Neural cell (in vitro differentiated cells): ENCODE results near the gene SLX4IP. TPM values are rescaled to one million over a fixed set of nuclear protein-coding genes. Genes with fewer than 3 reads are reported as not detected.

Source experiments
- H2AFZ ChIP-seq: fragments of 200-600, 300-800 bp; sonication (generic), shearing (Covaris generic); 2 replicates; pipeline ENCODE4 v1.6.0; 2014; ENCODE audit warnings: low read depth, mild to moderate bottlenecking, antibody characterized with exemption, low read length, moderate library complexity
- H3F3A ChIP-seq: fragments of 200-600 bp; shearing (Covaris generic); 2 replicates; pipeline ENCODE4 v1.6.1; 2016; ENCODE audit warnings: mild to moderate bottlenecking, moderate library complexity, mixed read lengths, antibody characterized with exemption, low read length; ENCODE audit not compliant: insufficient read depth, poor library complexity, severe bottlenecking
- H3K27ac ChIP-seq: fragments of 200-600, 300-800 bp; sonication (generic), shearing (Covaris generic); 2 replicates; pipeline ENCODE4 v1.5.1; 2014; ENCODE audit warnings: mild to moderate bottlenecking, low read length, moderate library complexity
- H3K27me3 ChIP-seq: fragments of 300-800, 200-600 bp; sonication (generic), shearing (Covaris generic); 2 replicates; pipeline ENCODE4 v1.6.0; 2014; ENCODE audit warnings: mild to moderate bottlenecking, low read depth, low read length, moderate library complexity; ENCODE audit not compliant: insufficient read depth
- H3K36me3 ChIP-seq: fragments of 300-800, 200-600 bp; sonication (generic), shearing (Covaris generic); 2 replicates; pipeline ENCODE4 v1.5.1; 2014; ENCODE audit warnings: mild to moderate bottlenecking, antibody characterized with exemption, low read length, moderate library complexity; ENCODE audit not compliant: insufficient read depth
- H3K4me2 ChIP-seq: fragments of 300-800, 200-600 bp; sonication (generic), shearing (Covaris generic); 2 replicates; pipeline ENCODE4 v1.6.0; 2014; ENCODE audit warnings: mild to moderate bottlenecking, low read length
- H3K4me3 ChIP-seq: fragments of 300-800, 200-600 bp; sonication (generic), shearing (Covaris generic); 2 replicates; pipeline ENCODE4 v1.5.1; 2014; ENCODE audit warnings: mild to moderate bottlenecking, low read length, moderate library complexity
- H3K79me2 ChIP-seq: fragments of 200-600 bp; shearing (Covaris generic); replicated peaks from 2 replicates; pipeline ENCODE4 v1.6.0; 2014; ENCODE audit warnings: mild to moderate bottlenecking, low read length, moderate library complexity; ENCODE audit not compliant: insufficient read depth
- H3K9ac ChIP-seq: fragments of 300-800, 200-600 bp; sonication (generic), shearing (Covaris generic); 2 replicates; pipeline ENCODE4 v1.6.1; 2016; ENCODE audit warnings: mild to moderate bottlenecking, low read length, mixed read lengths
- H3K9me2 ChIP-seq: fragments of 200-600 bp; shearing (Covaris generic); 2 replicates; pipeline ENCODE4 v1.6.1; 2016; ENCODE audit warnings: mild to moderate bottlenecking, low read length, mixed read lengths; ENCODE audit not compliant: insufficient read depth
- H3K9me3 ChIP-seq: fragments of 200-600, 300-800 bp; sonication (generic), shearing (Covaris generic); 2 replicates; pipeline ENCODE4 v1.6.1; 2016; ENCODE audit warnings: mild to moderate bottlenecking, mixed run types, low read length, moderate library complexity, mixed read lengths
- H4K20me1 ChIP-seq: fragments of 200-600 bp; shearing (Covaris generic); 2 replicates; pipeline ENCODE4 v1.6.1; 2016; ENCODE audit warnings: mild to moderate bottlenecking, mixed run types; ENCODE audit not compliant: insufficient read depth
- EP300 ChIP-seq: fragments of 450-650 bp; conservative IDR thresholded peaks from 2 replicates; pipeline ENCODE4 v1.6.1; 2014; ENCODE audit warnings: antibody characterized with exemption, mild to moderate bottlenecking, moderate library complexity; ENCODE audit not compliant: poor library complexity, severe bottlenecking
- EZH2 ChIP-seq: fragments of 200-600, 300-800 bp; shearing (Covaris generic), sonication (generic); IDR thresholded peaks from 2 replicates; pipeline ENCODE4 v1.6.1; 2014; ENCODE audit warnings: antibody characterized with exemption, low read length, borderline replicate concordance, mild to moderate bottlenecking; ENCODE audit not compliant: insufficient read depth, poor library complexity, severe bottlenecking
- MXI1 ChIP-seq: fragments of 450-650 bp; conservative IDR thresholded peaks from 2 replicates; pipeline ENCODE4 v1.6.1; 2014; ENCODE audit warnings: antibody characterized with exemption, mild to moderate bottlenecking; ENCODE audit not compliant: poor library complexity, severe bottlenecking
- POLR2AphosphoS5 ChIP-seq: IDR thresholded peaks from 2 replicates; pipeline ENCODE4 v1.6.1; 2012
- RAD21 ChIP-seq: fragments of 450-650 bp; conservative IDR thresholded peaks from 2 replicates; pipeline ENCODE4 v1.6.1; 2014; ENCODE audit warnings: antibody characterized with exemption, mild to moderate bottlenecking, moderate library complexity
- SMC3 ChIP-seq: fragments of 450-650 bp; conservative IDR thresholded peaks from 2 replicates; pipeline ENCODE4 v1.6.1; 2014; ENCODE audit warnings: antibody characterized with exemption, mild to moderate bottlenecking, moderate library complexity; ENCODE audit not compliant: poor library complexity
- TAF1 ChIP-seq: IDR thresholded peaks from 2 replicates; pipeline ENCODE4 v1.6.1; 2012; ENCODE audit warnings: low read depth
- polyA plus RNA-seq: library from polyadenylated mRNA; depleted of rRNA; stranded (reverse); fragments of >200 nt; gene quantifications from 2 replicates; pipeline ENCODE4 v1.2.3, GENCODE V29; 2014
- TF ChIP-seq, protein P1 (sequence below): fragments of 450-650 bp; IDR thresholded peaks from 2 replicates; pipeline ENCODE4 v1.5.1; 2014; ENCODE audit warnings: antibody characterized with exemption, mild to moderate bottlenecking, moderate library complexity; ENCODE audit not compliant: poor library complexity, severe bottlenecking
- TF ChIP-seq, protein P2 (sequence below): IDR thresholded peaks from 2 replicates; pipeline ENCODE4 v1.6.1; 2012; ENCODE audit warnings: borderline replicate concordance

Gene SLX4IP
- polyA plus RNA-seq, 1 donor from 2014 or later: 6.4 TPM

DNA sequence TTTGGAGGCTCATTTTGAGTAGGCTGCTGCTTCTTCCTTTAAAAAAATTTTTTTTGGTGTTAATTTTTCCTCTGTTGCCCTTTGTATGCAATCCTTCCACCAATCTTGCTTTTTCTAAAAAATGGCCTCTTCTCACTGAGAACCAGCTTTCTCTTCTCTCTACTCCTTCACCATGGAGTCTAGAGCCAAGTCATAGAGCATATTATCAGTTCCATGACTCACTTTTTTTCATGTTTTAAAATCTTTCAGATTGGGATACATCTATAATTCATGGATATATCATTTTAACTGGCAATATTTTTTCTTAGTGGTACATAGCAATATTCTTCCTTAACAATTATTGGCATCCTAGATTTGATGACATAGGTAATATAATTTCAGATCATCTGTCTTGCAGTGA is 62.7 kb downstream of the SLX4IP start:
- no peaks in the 10 kb centered on the region for H3F3A ChIP-seq
- no peaks in the 10 kb centered on the region for H3K9me2 ChIP-seq
- H3K9me3 ChIP-seq: no peaks in the 10 kb centered on the region
- no peak overlapping the region for H3K9ac ChIP-seq
- no peak overlapping the region for H2AFZ ChIP-seq
- H3K36me3 ChIP-seq: no peaks in the 10 kb centered on the region
- H3K79me2 ChIP-seq: peaks cover 7% of the 10 kb centered on the region
- no peak overlapping the region for H3K4me3 ChIP-seq
- no peak overlapping the region for H3K4me2 ChIP-seq
- no peaks in the 10 kb centered on the region for H4K20me1 ChIP-seq
- no peak overlapping the region for H3K27ac ChIP-seq
- TF ChIP-seq MXI1 (no peak), RAD21 (no peak), TAF1 (no peak), EP300 (no peak), SMC3 (no peak), POLR2AphosphoS5 (no peak), EZH2 (no peak)
- TF ChIP-seq, protein P1, sequence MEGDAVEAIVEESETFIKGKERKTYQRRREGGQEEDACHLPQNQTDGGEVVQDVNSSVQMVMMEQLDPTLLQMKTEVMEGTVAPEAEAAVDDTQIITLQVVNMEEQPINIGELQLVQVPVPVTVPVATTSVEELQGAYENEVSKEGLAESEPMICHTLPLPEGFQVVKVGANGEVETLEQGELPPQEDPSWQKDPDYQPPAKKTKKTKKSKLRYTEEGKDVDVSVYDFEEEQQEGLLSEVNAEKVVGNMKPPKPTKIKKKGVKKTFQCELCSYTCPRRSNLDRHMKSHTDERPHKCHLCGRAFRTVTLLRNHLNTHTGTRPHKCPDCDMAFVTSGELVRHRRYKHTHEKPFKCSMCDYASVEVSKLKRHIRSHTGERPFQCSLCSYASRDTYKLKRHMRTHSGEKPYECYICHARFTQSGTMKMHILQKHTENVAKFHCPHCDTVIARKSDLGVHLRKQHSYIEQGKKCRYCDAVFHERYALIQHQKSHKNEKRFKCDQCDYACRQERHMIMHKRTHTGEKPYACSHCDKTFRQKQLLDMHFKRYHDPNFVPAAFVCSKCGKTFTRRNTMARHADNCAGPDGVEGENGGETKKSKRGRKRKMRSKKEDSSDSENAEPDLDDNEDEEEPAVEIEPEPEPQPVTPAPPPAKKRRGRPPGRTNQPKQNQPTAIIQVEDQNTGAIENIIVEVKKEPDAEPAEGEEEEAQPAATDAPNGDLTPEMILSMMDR: no peak
- TF ChIP-seq, protein P2, sequence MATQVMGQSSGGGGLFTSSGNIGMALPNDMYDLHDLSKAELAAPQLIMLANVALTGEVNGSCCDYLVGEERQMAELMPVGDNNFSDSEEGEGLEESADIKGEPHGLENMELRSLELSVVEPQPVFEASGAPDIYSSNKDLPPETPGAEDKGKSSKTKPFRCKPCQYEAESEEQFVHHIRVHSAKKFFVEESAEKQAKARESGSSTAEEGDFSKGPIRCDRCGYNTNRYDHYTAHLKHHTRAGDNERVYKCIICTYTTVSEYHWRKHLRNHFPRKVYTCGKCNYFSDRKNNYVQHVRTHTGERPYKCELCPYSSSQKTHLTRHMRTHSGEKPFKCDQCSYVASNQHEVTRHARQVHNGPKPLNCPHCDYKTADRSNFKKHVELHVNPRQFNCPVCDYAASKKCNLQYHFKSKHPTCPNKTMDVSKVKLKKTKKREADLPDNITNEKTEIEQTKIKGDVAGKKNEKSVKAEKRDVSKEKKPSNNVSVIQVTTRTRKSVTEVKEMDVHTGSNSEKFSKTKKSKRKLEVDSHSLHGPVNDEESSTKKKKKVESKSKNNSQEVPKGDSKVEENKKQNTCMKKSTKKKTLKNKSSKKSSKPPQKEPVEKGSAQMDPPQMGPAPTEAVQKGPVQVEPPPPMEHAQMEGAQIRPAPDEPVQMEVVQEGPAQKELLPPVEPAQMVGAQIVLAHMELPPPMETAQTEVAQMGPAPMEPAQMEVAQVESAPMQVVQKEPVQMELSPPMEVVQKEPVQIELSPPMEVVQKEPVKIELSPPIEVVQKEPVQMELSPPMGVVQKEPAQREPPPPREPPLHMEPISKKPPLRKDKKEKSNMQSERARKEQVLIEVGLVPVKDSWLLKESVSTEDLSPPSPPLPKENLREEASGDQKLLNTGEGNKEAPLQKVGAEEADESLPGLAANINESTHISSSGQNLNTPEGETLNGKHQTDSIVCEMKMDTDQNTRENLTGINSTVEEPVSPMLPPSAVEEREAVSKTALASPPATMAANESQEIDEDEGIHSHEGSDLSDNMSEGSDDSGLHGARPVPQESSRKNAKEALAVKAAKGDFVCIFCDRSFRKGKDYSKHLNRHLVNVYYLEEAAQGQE: no peak
- H3K27me3 ChIP-seq: no peaks in the 10 kb centered on the region

DNA sequence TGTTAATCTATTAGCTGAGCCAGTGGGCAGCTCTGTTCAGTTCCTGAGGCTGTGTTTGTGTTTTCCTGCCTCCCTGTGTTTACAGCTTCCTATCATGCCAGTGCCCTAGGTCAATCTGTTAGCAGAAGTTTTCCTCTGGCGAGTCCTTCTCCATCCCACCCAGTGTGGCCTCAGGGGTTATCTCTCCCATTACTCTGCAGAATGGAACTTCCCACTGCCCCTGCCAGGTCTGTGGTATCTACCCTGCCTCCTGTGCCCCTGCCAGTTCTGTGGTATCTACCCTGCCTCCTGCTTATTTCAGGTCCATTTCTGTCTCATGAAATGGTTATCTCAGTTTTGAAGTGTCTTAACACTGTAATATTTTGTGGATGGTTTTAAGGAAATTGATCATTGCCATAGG is 63.1 kb downstream of the SLX4IP start:
- Histone ChIP-seq H4K20me1 (no peaks in the 10 kb centered on the region), H3K27me3 (no peaks in the 10 kb centered on the region), H3K36me3 (no peaks in the 10 kb centered on the region), H3K9me3 (no peaks in the 10 kb centered on the region), H3K4me2 (no peak overlapping the region), H3K4me3 (no peak overlapping the region), H3K79me2 (peaks cover 7% of the 10 kb centered on the region), H3K9me2 (no peaks in the 10 kb centered on the region), H3K27ac (no peak overlapping the region), H3K9ac (no peak overlapping the region), H2AFZ (no peak overlapping the region), H3F3A (no peaks in the 10 kb centered on the region)
- TF ChIP-seq MXI1 (no peak), SMC3 (no peak), EZH2 (no peak), RAD21 (no peak), POLR2AphosphoS5 (no peak), EP300 (no peak), TAF1 (no peak)
- TF ChIP-seq, protein P1: no peak
- TF ChIP-seq, protein P2: no peak
